ENCODE data around the gene LILRA5.

Gene LILRA5

GRCh38 chr19:54309811-54310210 is 3.2 kb downstream of the LILRA5 start:
- TF ChIP-seq CTCF (IDR thresholded peaks at IDR 0.05; ENCODE audit: low read depth, low read length, missing control alignments): no peak
- in situ Hi-C loops (cut with HindIII; ENCODE audit: low sequenced_read_pairs): no loop called here
- no peak overlapping the region for H3K4me3 ChIP-seq (ENCODE audit: low read depth, low read length)
- no peak for DNase-seq (ENCODE audit: low read depth)

GRCh38 chr19:54307389-54308020 is 5.5 kb downstream of the LILRA5 start:
- no peak overlapping the region for H3K4me3 ChIP-seq (ENCODE audit: low read depth, low read length)
- in situ Hi-C loops (cut with HindIII; ENCODE audit: low sequenced_read_pairs): no loop called here
- TF ChIP-seq CTCF (IDR thresholded peaks at IDR 0.05; ENCODE audit: low read depth, low read length, missing control alignments): no peak
- DNase-seq (ENCODE audit: low read depth): no peak

GRCh38 chr19:54305141-54305540 is 7.8 kb downstream of the LILRA5 start:
- no peak overlapping the region for H3K4me3 ChIP-seq (ENCODE audit: low read depth, low read length)
- in situ Hi-C loops (cut with HindIII; ENCODE audit: low sequenced_read_pairs): no loop called here
- no peak for DNase-seq (ENCODE audit: low read depth)
- no peak for TF ChIP-seq CTCF (IDR thresholded peaks at IDR 0.05; ENCODE audit: low read depth, low read length, missing control alignments)

- DNase-seq (ENCODE audit: low read depth): no peak
- in situ Hi-C loops (cut with HindIII; ENCODE audit: low sequenced_read_pairs): no loop called here
- H3K4me3 ChIP-seq (ENCODE audit: low read depth, low read length): no peak overlapping the region
- no peak for TF ChIP-seq CTCF (IDR thresholded peaks at IDR 0.05; ENCODE audit: low read depth, low read length, missing control alignments)
Measured at GRCh38 chr19:54302257-54302656, 10.7 kb downstream of the LILRA5 start.

GRCh38 chr19:54299515-54299914 is 13.5 kb downstream of the LILRA5 start:
- in situ Hi-C loops (cut with HindIII; ENCODE audit: low sequenced_read_pairs): no loop called here
- TF ChIP-seq CTCF (IDR thresholded peaks at IDR 0.05; ENCODE audit: low read depth, low read length, missing control alignments): no peak
- H3K4me3 ChIP-seq (ENCODE audit: low read depth, low read length): no peak overlapping the region
- no peak for DNase-seq (ENCODE audit: low read depth)

GRCh38 chr19:54299126-54299498 is 13.9 kb downstream of the LILRA5 start:
- no peak for DNase-seq (ENCODE audit: low read depth)
- in situ Hi-C loops (cut with HindIII; ENCODE audit: low sequenced_read_pairs): no loop called here
- no peak for TF ChIP-seq CTCF (IDR thresholded peaks at IDR 0.05; ENCODE audit: low read depth, low read length, missing control alignments)
- H3K4me3 ChIP-seq (ENCODE audit: low read depth, low read length): no peak overlapping the region

Data from astrocyte of the cerebellum (primary cell).